ENCODE data around the gene NRARP. TPM values are rescaled to one million over a fixed set of nuclear protein-coding genes. Genes with fewer than 3 reads are reported as not detected.

NRARP gene
- total and polyA plus RNA-seq, 2 of the 13 experiments (the other 11 are each of a cell fraction or from before 2014, with no cell fraction given), result 0.22 to 0.46 TPM

- 0 out of 2 replicates have a peak, but pooled peaks have one; percentile 26 for TF ChIP-seq BCL3 (CRISPR knock-in tag; IDR thresholded peaks at IDR 0.05)
- TF ChIP-seq ZNF562 (CRISPR knock-in tag; IDR thresholded peaks at IDR 0.05; ENCODE audit: borderline replicate concordance), result no peak
- TF ChIP-seq ARNTL (CRISPR knock-in tag; IDR thresholded peaks at IDR 0.05), result no peak
- no peak for TF ChIP-seq ZNF7 (CRISPR knock-in tag; IDR thresholded peaks at IDR 0.05)
- TF ChIP-seq ZFX (CRISPR knock-in tag; IDR thresholded peaks at IDR 0.05; ENCODE audit: low read depth), result peak; percentile 63; the same call in 1 of the 2 replicates
- no peak for TF ChIP-seq MED13 (CRISPR knock-in tag; IDR thresholded peaks at IDR 0.05)
- TF ChIP-seq ZNF12 (CRISPR knock-in tag; IDR thresholded peaks at IDR 0.05), result 0 out of 2 replicates have a peak, but pooled peaks have one; percentile 22
- no peak for TF ChIP-seq MEF2D (CRISPR knock-in tag; IDR thresholded peaks at IDR 0.05)
- peak; percentile 64; the same call in 1 of the 2 replicates for TF ChIP-seq ZNF563 (CRISPR knock-in tag; IDR thresholded peaks at IDR 0.05)
- TF ChIP-seq ZBTB44 (CRISPR knock-in tag; IDR thresholded peaks at IDR 0.05), result no peak
- TF ChIP-seq THYN1 (CRISPR knock-in tag; IDR thresholded peaks at IDR 0.05; ENCODE audit: borderline replicate concordance, low read depth), result no peak
- TF ChIP-seq HBP1 (CRISPR knock-in tag; IDR thresholded peaks at IDR 0.05; ENCODE audit: low read depth), result no peak
- no peak; the same call in 1 of the 2 replicates for TF ChIP-seq RBFOX2 (IDR thresholded peaks at IDR 0.05; ENCODE audit: low read depth, low read length)
- TF ChIP-seq ZNF580 (CRISPR knock-in tag; IDR thresholded peaks at IDR 0.05; ENCODE audit: borderline replicate concordance, low read depth), result no peak; the same call in 1 of the 2 replicates
- TF ChIP-seq SCMH1 (CRISPR knock-in tag; IDR thresholded peaks at IDR 0.05; ENCODE audit: borderline replicate concordance), result no peak
- TF ChIP-seq MTF2 (CRISPR knock-in tag; IDR thresholded peaks at IDR 0.05; ENCODE audit: borderline replicate concordance), result no peak
- TF ChIP-seq ZNF326 (CRISPR knock-in tag; IDR thresholded peaks at IDR 0.05; ENCODE audit: borderline replicate concordance), result no peak
- TF ChIP-seq ZBTB14 (CRISPR knock-in tag; IDR thresholded peaks at IDR 0.05), result no peak
- TF ChIP-seq FIP1L1 (IDR thresholded peaks at IDR 0.05; ENCODE audit: borderline replicate concordance, insufficient read depth, low read depth, low read length), result no peak
Observed at GRCh38 chr9:137301081-137301947, 757 bp downstream of the NRARP start (continued).
